WTC11 (cell line): Measurements from ENCODE around the gene PHLDA2. TPM values are rescaled to one million over a fixed set of nuclear protein-coding genes. Genes with fewer than 3 reads are reported as not detected.

Source experiments
- ATAC-seq: fragments of 200-7000 bp; cut with Tn5 transposase; 2 replicates; pipeline ENCODE4 v1.10.0; 2021; ENCODE audit warnings: mild to moderate bottlenecking, moderate library complexity
- CTCF ChIA-PET: fragments of 300-600 bp; sonication (Branson Sonifier 250); formaldehyde crosslinking; loops from one replicate; lab custom pipeline; 2021; ENCODE audit warnings: antibody characterized with exemption; lab: Charles Lee
- POLR2A ChIA-PET: fragments of 350-600 bp; sonication (Branson Sonifier 250); formaldehyde crosslinking; loops from one replicate; lab custom pipeline; 2021; ENCODE audit warnings: antibody characterized with exemption; lab: Charles Lee
- DNase-seq: peaks from one replicate; pipeline ENCODE4 v3.0.0; 2021; ENCODE audit warnings: low spot score
- H3K27ac Mint-ChIP-seq: 2 replicates; pipeline ENCODE4 v1.8.0; 2021; ENCODE audit warnings: mixed read lengths
- H3K27me3 Mint-ChIP-seq: 2 replicates; pipeline ENCODE4 v1.8.0; 2021; ENCODE audit warnings: low read depth, mild to moderate bottlenecking, moderate library complexity, mixed read lengths
- H3K36me3 Mint-ChIP-seq: 2 replicates; pipeline ENCODE4 v1.8.0; 2021; ENCODE audit warnings: mixed read lengths
- H3K4me1 Mint-ChIP-seq: 2 replicates; pipeline ENCODE4 v1.8.0; 2022; ENCODE audit warnings: mixed read lengths
- H3K4me3 Mint-ChIP-seq: 2 replicates; pipeline ENCODE4 v1.8.0; 2021; ENCODE audit warnings: mild to moderate bottlenecking, moderate library complexity, mixed read lengths
- H3K9me3 Mint-ChIP-seq: 2 replicates; pipeline ENCODE4 v1.8.0; 2021; ENCODE audit warnings: mixed read lengths
- ARID4B ChIP-seq: sonication (generic); formaldehyde crosslinking; IDR thresholded peaks from 2 replicates; pipeline ENCODE4 v1.8.0; 2023; ENCODE audit warnings: missing genetic modification reagents, mild to moderate bottlenecking, borderline replicate concordance
- CBFB ChIP-seq: sonication (generic); formaldehyde crosslinking; IDR thresholded peaks from 2 replicates; pipeline ENCODE4 v1.8.1; 2022; ENCODE audit warnings: mild to moderate bottlenecking, low read depth, missing genetic modification reagents
- CREB1 ChIP-seq: sonication (generic); formaldehyde crosslinking; IDR thresholded peaks from 2 replicates; pipeline ENCODE4 v1.8.0; 2023; ENCODE audit warnings: mild to moderate bottlenecking, missing genetic modification reagents
- E2F1 ChIP-seq: sonication (generic); formaldehyde crosslinking; IDR thresholded peaks from 2 replicates; pipeline ENCODE4 v1.8.0; 2022; ENCODE audit warnings: mild to moderate bottlenecking, missing genetic modification reagents
- ERG ChIP-seq: fragments of 250-450 bp; sonication (Bioruptor Pico); IDR thresholded peaks from 2 replicates; pipeline ENCODE4 v1.8.0; 2021; ENCODE audit warnings: mild to moderate bottlenecking
- ETV6 ChIP-seq: sonication (generic); formaldehyde crosslinking; IDR thresholded peaks from 2 replicates; pipeline ENCODE4 v1.8.1; 2022; ENCODE audit warnings: mild to moderate bottlenecking, missing genetic modification reagents
- FOXP1 ChIP-seq: sonication (generic); formaldehyde crosslinking; IDR thresholded peaks from 2 replicates; pipeline ENCODE4 v1.8.0; 2022; ENCODE audit warnings: missing genetic modification reagents, mild to moderate bottlenecking, moderate library complexity, borderline replicate concordance
- GRHL2 ChIP-seq: fragments of 250-450 bp; sonication (Bioruptor Pico); IDR thresholded peaks from 2 replicates; pipeline ENCODE4 v1.8.0; 2022; ENCODE audit warnings: mild to moderate bottlenecking, moderate library complexity; ENCODE audit not compliant: insufficient replicate concordance, severe bottlenecking
- GTF2I ChIP-seq: fragments of 250-450 bp; sonication (Bioruptor Pico); conservative IDR thresholded peaks from 2 replicates; pipeline ENCODE4 v1.4.0; 2021; ENCODE audit warnings: mild to moderate bottlenecking
- HMGXB4 ChIP-seq: sonication (generic); formaldehyde crosslinking; IDR thresholded peaks from 2 replicates; pipeline ENCODE4 v1.8.1; 2023; ENCODE audit warnings: mild to moderate bottlenecking, moderate library complexity, missing genetic modification reagents
- JAZF1 ChIP-seq: fragments of 250-450 bp; sonication (Bioruptor Pico); IDR thresholded peaks from 2 replicates; pipeline ENCODE4 v1.9.0; 2021; ENCODE audit warnings: moderate library complexity, mild to moderate bottlenecking, inconsistent platforms
- NR2C2 ChIP-seq: sonication (generic); formaldehyde crosslinking; IDR thresholded peaks from 2 replicates; pipeline ENCODE4 v1.8.0; 2022; ENCODE audit warnings: mild to moderate bottlenecking, missing genetic modification reagents
- TEAD4 ChIP-seq: sonication (generic); formaldehyde crosslinking; IDR thresholded peaks from 2 replicates; pipeline ENCODE4 v1.8.0; 2022; ENCODE audit warnings: mild to moderate bottlenecking, missing genetic modification reagents
- ZMAT4 ChIP-seq: fragments of 250-450 bp; sonication (Bioruptor Pico); IDR thresholded peaks from 2 replicates; pipeline ENCODE4 v1.9.0; 2021; ENCODE audit warnings: mild to moderate bottlenecking
- total RNA-seq: library from RNA; stranded (reverse); gene quantifications from 3 replicates; pipeline ENCODE4 v1.2.3, GENCODE V29; 2021
- TF ChIP-seq, protein P1 (sequence below): sonication (generic); formaldehyde crosslinking; IDR thresholded peaks from 2 replicates; pipeline ENCODE4 v1.8.1; 2022; ENCODE audit warnings: missing genetic modification reagents, borderline replicate concordance
- TF ChIP-seq, protein P2 (sequence below): fragments of 250-450 bp; sonication (Bioruptor Pico); IDR thresholded peaks from 2 replicates; pipeline ENCODE4 v1.9.0; 2021; ENCODE audit warnings: mild to moderate bottlenecking, borderline replicate concordance
- TF ChIP-seq, protein P3 (sequence below): sonication (generic); formaldehyde crosslinking; IDR thresholded peaks from 2 replicates; pipeline ENCODE4 v1.8.0; 2022; ENCODE audit warnings: mild to moderate bottlenecking, missing genetic modification reagents

PHLDA2 gene
- total RNA-seq, 1 experiment from 2014 or later, result 9.6 TPM

- TF ChIP-seq, protein P1, sequence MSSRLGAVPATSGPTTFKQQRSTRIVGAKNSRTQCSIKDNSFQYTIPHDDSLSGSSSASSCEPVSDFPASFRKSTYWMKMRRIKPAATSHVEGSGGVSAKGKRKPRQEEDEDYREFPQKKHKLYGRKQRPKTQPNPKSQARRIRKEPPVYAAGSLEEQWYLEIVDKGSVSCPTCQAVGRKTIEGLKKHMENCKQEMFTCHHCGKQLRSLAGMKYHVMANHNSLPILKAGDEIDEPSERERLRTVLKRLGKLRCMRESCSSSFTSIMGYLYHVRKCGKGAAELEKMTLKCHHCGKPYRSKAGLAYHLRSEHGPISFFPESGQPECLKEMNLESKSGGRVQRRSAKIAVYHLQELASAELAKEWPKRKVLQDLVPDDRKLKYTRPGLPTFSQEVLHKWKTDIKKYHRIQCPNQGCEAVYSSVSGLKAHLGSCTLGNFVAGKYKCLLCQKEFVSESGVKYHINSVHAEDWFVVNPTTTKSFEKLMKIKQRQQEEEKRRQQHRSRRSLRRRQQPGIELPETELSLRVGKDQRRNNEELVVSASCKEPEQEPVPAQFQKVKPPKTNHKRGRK (CRISPR knock-in tag), result no peak
- no peak for TF ChIP-seq GTF2I (CRISPR knock-in tag)
- no peak for TF ChIP-seq FOXP1 (CRISPR knock-in tag)
- TF ChIP-seq ETV6, result no peak
- no peak for TF ChIP-seq GRHL2 (CRISPR knock-in tag)
- TF ChIP-seq, protein P2, sequence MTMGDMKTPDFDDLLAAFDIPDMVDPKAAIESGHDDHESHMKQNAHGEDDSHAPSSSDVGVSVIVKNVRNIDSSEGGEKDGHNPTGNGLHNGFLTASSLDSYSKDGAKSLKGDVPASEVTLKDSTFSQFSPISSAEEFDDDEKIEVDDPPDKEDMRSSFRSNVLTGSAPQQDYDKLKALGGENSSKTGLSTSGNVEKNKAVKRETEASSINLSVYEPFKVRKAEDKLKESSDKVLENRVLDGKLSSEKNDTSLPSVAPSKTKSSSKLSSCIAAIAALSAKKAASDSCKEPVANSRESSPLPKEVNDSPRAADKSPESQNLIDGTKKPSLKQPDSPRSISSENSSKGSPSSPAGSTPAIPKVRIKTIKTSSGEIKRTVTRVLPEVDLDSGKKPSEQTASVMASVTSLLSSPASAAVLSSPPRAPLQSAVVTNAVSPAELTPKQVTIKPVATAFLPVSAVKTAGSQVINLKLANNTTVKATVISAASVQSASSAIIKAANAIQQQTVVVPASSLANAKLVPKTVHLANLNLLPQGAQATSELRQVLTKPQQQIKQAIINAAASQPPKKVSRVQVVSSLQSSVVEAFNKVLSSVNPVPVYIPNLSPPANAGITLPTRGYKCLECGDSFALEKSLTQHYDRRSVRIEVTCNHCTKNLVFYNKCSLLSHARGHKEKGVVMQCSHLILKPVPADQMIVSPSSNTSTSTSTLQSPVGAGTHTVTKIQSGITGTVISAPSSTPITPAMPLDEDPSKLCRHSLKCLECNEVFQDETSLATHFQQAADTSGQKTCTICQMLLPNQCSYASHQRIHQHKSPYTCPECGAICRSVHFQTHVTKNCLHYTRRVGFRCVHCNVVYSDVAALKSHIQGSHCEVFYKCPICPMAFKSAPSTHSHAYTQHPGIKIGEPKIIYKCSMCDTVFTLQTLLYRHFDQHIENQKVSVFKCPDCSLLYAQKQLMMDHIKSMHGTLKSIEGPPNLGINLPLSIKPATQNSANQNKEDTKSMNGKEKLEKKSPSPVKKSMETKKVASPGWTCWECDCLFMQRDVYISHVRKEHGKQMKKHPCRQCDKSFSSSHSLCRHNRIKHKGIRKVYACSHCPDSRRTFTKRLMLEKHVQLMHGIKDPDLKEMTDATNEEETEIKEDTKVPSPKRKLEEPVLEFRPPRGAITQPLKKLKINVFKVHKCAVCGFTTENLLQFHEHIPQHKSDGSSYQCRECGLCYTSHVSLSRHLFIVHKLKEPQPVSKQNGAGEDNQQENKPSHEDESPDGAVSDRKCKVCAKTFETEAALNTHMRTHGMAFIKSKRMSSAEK (CRISPR knock-in tag), result no peak
- TF ChIP-seq E2F1 (CRISPR knock-in tag), result no peak
- no peak for TF ChIP-seq ZMAT4 (CRISPR knock-in tag)
- TF ChIP-seq, all 79 proteins: peak for 0
These were observed 12.9 kb downstream of the PHLDA2 start (continued) for GRCh38 chr11:2916114-2916891.

GRCh38 chr11:2915473-2915872, 13.7 kb downstream of the PHLDA2 start:
- CTCF ChIA-PET, result interaction anchor here (2.7 kb wide), 1 partner anchor 23 kb away, joined by 12 read pairs; no protein-coding TSS in a partner anchor
- no peaks in the 10 kb centered on the region for H3K9me3 Mint-ChIP-seq
- no peaks in the 10 kb centered on the region for H3K4me1 Mint-ChIP-seq
- DNase-seq, result no peak
- POLR2A ChIA-PET, result no interaction called here
- no peaks in the 10 kb centered on the region for H3K36me3 Mint-ChIP-seq
- H3K27me3 Mint-ChIP-seq, result peaks cover 2% of the 10 kb centered on the region
- no peak for ATAC-seq
- no peak overlapping the region for H3K4me3 Mint-ChIP-seq
- H3K27ac Mint-ChIP-seq, result no peak overlapping the region
- TF ChIP-seq ERG (CRISPR knock-in tag), result no peak
- TF ChIP-seq HMGXB4 (CRISPR knock-in tag), result no peak
- no peak for TF ChIP-seq NR2C2 (CRISPR knock-in tag)
- TF ChIP-seq, protein P3, sequence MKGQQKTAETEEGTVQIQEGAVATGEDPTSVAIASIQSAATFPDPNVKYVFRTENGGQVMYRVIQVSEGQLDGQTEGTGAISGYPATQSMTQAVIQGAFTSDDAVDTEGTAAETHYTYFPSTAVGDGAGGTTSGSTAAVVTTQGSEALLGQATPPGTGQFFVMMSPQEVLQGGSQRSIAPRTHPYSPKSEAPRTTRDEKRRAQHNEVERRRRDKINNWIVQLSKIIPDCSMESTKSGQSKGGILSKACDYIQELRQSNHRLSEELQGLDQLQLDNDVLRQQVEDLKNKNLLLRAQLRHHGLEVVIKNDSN, result no peak
- no peak for TF ChIP-seq JAZF1 (CRISPR knock-in tag)
- TF ChIP-seq CREB1 (CRISPR knock-in tag), result no peak
- TF ChIP-seq TEAD4, result no peak
- no peak for TF ChIP-seq CBFB (CRISPR knock-in tag)
- no peak for TF ChIP-seq ARID4B (CRISPR knock-in tag)
